ENCODE measurements around the gene DCHS1.

Gene DCHS1

GRCh38 chr11:6633422-6634408 lies 21.9 kb downstream of the DCHS1 start:
- TF ChIP-seq POLR2A (IDR thresholded peaks at IDR 0.05; ENCODE audit: low read depth, low read length), result no peak
- FAIRE-seq, result no peak
- DNase-seq (ENCODE audit: insufficient read length, low spot score), result no peak

- FAIRE-seq (no peak), DNase-seq (ENCODE audit: insufficient read length, low spot score) (no peak)
- no peak for TF ChIP-seq POLR2A (IDR thresholded peaks at IDR 0.05; ENCODE audit: low read depth, low read length)
Observed at GRCh38 chr11:6632116-6633073, 23.2 kb downstream of the DCHS1 start.

GRCh38 chr11:6631361-6631890 lies 24.2 kb downstream of the DCHS1 start:
- FAIRE-seq, result no peak
- no peak for TF ChIP-seq POLR2A (IDR thresholded peaks at IDR 0.05; ENCODE audit: low read depth, low read length)
- no peak for DNase-seq (ENCODE audit: insufficient read length, low spot score)

GRCh38 chr11:6630632-6631291 lies 24.8 kb downstream of the DCHS1 start:
- TF ChIP-seq POLR2A (IDR thresholded peaks at IDR 0.05; ENCODE audit: low read depth, low read length), result no peak
- FAIRE-seq (no peak), DNase-seq (ENCODE audit: insufficient read length, low spot score) (no peak)

GRCh38 chr11:6629892-6630631 lies 25.5 kb downstream of the DCHS1 start:
- TF ChIP-seq POLR2A (IDR thresholded peaks at IDR 0.05; ENCODE audit: low read depth, low read length), result no peak
- DNase-seq (ENCODE audit: insufficient read length, low spot score), result no peak

GRCh38 chr11:6629573-6629891 lies 26.1 kb downstream of the DCHS1 start:
- no peak for TF ChIP-seq POLR2A (IDR thresholded peaks at IDR 0.05; ENCODE audit: low read depth, low read length)
- FAIRE-seq, result no peak
- DNase-seq (ENCODE audit: insufficient read length, low spot score), result no peak

More at GRCh38 chr11:6629892-6630631, 25.5 kb downstream of the DCHS1 start:
- no peak for FAIRE-seq

- FAIRE-seq (no peak), DNase-seq (ENCODE audit: insufficient read length, low spot score) (no peak)
- no peak for TF ChIP-seq POLR2A (IDR thresholded peaks at IDR 0.05; ENCODE audit: low read depth, low read length)
Observed at GRCh38 chr11:6628526-6628925, 27.1 kb downstream of the DCHS1 start.

- no peak for FAIRE-seq
- no peak for TF ChIP-seq POLR2A (IDR thresholded peaks at IDR 0.05; ENCODE audit: low read depth, low read length)
- DNase-seq (ENCODE audit: insufficient read length, low spot score), result no peak
Observed at GRCh38 chr11:6627762-6628241, 27.8 kb downstream of the DCHS1 start.

GRCh38 chr11:6626971-6627761 lies 28.4 kb downstream of the DCHS1 start:
- FAIRE-seq (no peak), DNase-seq (ENCODE audit: insufficient read length, low spot score) (no peak)
- no peak for TF ChIP-seq POLR2A (IDR thresholded peaks at IDR 0.05; ENCODE audit: low read depth, low read length)

GRCh38 chr11:6625832-6626420 lies 29.7 kb downstream of the DCHS1 start:
- FAIRE-seq (no peak), DNase-seq (ENCODE audit: insufficient read length, low spot score) (no peak)
- no peak for TF ChIP-seq POLR2A (IDR thresholded peaks at IDR 0.05; ENCODE audit: low read depth, low read length)

GRCh38 chr11:6625156-6625831 lies 30.3 kb downstream of the DCHS1 start:
- TF ChIP-seq POLR2A (IDR thresholded peaks at IDR 0.05; ENCODE audit: low read depth, low read length), result no peak
- FAIRE-seq, result no peak
- DNase-seq (ENCODE audit: insufficient read length, low spot score), result no peak
